A673 (cell line): ENCODE data around the gene LRRK1.

ENCODE experiments used
- EZH2 ChIP-seq: fragments of 200-600 bp; sonication (generic); IDR thresholded peaks from 2 replicates; pipeline ENCODE4 v1.6.1; 2017; ENCODE audit warnings: borderline replicate concordance, low read depth, mild to moderate bottlenecking, mixed read lengths, antibody characterized with exemption, low read length; ENCODE audit not compliant: poor library complexity, severe bottlenecking
- TF ChIP-seq, protein P1 (sequence below): fragments of 300-800, 200-600 bp; sonication (generic); conservative IDR thresholded peaks from 2 replicates; pipeline ENCODE4 v1.5.1; 2017; ENCODE audit warnings: low read depth, mild to moderate bottlenecking, antibody characterized with exemption, low read length, moderate library complexity, mixed read lengths

DNA sequence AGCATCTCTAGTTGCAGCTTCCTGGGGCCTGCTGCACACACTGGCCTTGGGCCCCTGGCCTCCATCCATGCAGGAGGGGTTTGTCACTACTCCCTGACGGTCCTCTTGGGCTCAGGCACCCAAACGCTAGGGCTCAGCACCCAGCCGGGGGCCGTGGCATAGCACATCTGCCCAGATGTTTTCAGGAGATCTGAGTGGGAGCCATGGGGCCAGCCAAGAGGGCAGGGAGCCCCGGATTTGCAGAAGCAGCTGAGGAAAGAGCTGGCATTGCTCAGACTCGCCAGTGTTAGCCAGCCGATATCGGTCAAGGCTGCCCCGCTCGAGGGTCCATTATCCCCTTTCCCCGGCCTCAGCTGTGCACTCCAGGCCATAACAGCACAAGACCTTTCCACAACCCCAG lies 41.0 kb upstream of the LRRK1 start:
- TF ChIP-seq EZH2 = no peak
- TF ChIP-seq, protein P1, sequence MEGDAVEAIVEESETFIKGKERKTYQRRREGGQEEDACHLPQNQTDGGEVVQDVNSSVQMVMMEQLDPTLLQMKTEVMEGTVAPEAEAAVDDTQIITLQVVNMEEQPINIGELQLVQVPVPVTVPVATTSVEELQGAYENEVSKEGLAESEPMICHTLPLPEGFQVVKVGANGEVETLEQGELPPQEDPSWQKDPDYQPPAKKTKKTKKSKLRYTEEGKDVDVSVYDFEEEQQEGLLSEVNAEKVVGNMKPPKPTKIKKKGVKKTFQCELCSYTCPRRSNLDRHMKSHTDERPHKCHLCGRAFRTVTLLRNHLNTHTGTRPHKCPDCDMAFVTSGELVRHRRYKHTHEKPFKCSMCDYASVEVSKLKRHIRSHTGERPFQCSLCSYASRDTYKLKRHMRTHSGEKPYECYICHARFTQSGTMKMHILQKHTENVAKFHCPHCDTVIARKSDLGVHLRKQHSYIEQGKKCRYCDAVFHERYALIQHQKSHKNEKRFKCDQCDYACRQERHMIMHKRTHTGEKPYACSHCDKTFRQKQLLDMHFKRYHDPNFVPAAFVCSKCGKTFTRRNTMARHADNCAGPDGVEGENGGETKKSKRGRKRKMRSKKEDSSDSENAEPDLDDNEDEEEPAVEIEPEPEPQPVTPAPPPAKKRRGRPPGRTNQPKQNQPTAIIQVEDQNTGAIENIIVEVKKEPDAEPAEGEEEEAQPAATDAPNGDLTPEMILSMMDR = no peak
